Neural cell (in vitro differentiated cells): ENCODE measurements around the gene COL15A1. TPM values are rescaled to one million over a fixed set of nuclear protein-coding genes. Genes with fewer than 3 reads are reported as not detected.
"Not testable (repeated sequence)": the region's sequence is repeated elsewhere in the genome, so short reads cannot be mapped to it uniquely, and the experiment has no call there.

Source experiments
- H2AFZ ChIP-seq: fragments of 200-600, 300-800 bp; sonication (generic), shearing (Covaris generic); 2 replicates; pipeline ENCODE4 v1.6.0; 2014; ENCODE audit warnings: low read depth, mild to moderate bottlenecking, antibody characterized with exemption, low read length, moderate library complexity
- H3F3A ChIP-seq: fragments of 200-600 bp; shearing (Covaris generic); 2 replicates; pipeline ENCODE4 v1.6.1; 2016; ENCODE audit warnings: mild to moderate bottlenecking, moderate library complexity, mixed read lengths, antibody characterized with exemption, low read length; ENCODE audit not compliant: insufficient read depth, poor library complexity, severe bottlenecking
- H3K27ac ChIP-seq: fragments of 200-600, 300-800 bp; sonication (generic), shearing (Covaris generic); 2 replicates; pipeline ENCODE4 v1.5.1; 2014; ENCODE audit warnings: mild to moderate bottlenecking, low read length, moderate library complexity
- H3K27me3 ChIP-seq: fragments of 300-800, 200-600 bp; sonication (generic), shearing (Covaris generic); 2 replicates; pipeline ENCODE4 v1.6.0; 2014; ENCODE audit warnings: mild to moderate bottlenecking, low read depth, low read length, moderate library complexity; ENCODE audit not compliant: insufficient read depth
- H3K36me3 ChIP-seq: fragments of 300-800, 200-600 bp; sonication (generic), shearing (Covaris generic); 2 replicates; pipeline ENCODE4 v1.5.1; 2014; ENCODE audit warnings: mild to moderate bottlenecking, antibody characterized with exemption, low read length, moderate library complexity; ENCODE audit not compliant: insufficient read depth
- H3K4me2 ChIP-seq: fragments of 300-800, 200-600 bp; sonication (generic), shearing (Covaris generic); 2 replicates; pipeline ENCODE4 v1.6.0; 2014; ENCODE audit warnings: mild to moderate bottlenecking, low read length
- H3K4me3 ChIP-seq: fragments of 300-800, 200-600 bp; sonication (generic), shearing (Covaris generic); 2 replicates; pipeline ENCODE4 v1.5.1; 2014; ENCODE audit warnings: mild to moderate bottlenecking, low read length, moderate library complexity
- H3K79me2 ChIP-seq: fragments of 200-600 bp; shearing (Covaris generic); replicated peaks from 2 replicates; pipeline ENCODE4 v1.6.0; 2014; ENCODE audit warnings: mild to moderate bottlenecking, low read length, moderate library complexity; ENCODE audit not compliant: insufficient read depth
- H3K9ac ChIP-seq: fragments of 300-800, 200-600 bp; sonication (generic), shearing (Covaris generic); 2 replicates; pipeline ENCODE4 v1.6.1; 2016; ENCODE audit warnings: mild to moderate bottlenecking, low read length, mixed read lengths
- H3K9me2 ChIP-seq: fragments of 200-600 bp; shearing (Covaris generic); 2 replicates; pipeline ENCODE4 v1.6.1; 2016; ENCODE audit warnings: mild to moderate bottlenecking, low read length, mixed read lengths; ENCODE audit not compliant: insufficient read depth
- H3K9me3 ChIP-seq: fragments of 200-600, 300-800 bp; sonication (generic), shearing (Covaris generic); 2 replicates; pipeline ENCODE4 v1.6.1; 2016; ENCODE audit warnings: mild to moderate bottlenecking, mixed run types, low read length, moderate library complexity, mixed read lengths
- H4K20me1 ChIP-seq: fragments of 200-600 bp; shearing (Covaris generic); 2 replicates; pipeline ENCODE4 v1.6.1; 2016; ENCODE audit warnings: mild to moderate bottlenecking, mixed run types; ENCODE audit not compliant: insufficient read depth
- CTCF ChIP-seq: fragments of 450-650 bp; IDR thresholded peaks from 2 replicates; pipeline ENCODE4 v1.5.1; 2014; ENCODE audit warnings: antibody characterized with exemption, mild to moderate bottlenecking, moderate library complexity; ENCODE audit not compliant: poor library complexity, severe bottlenecking
- EP300 ChIP-seq: fragments of 450-650 bp; conservative IDR thresholded peaks from 2 replicates; pipeline ENCODE4 v1.6.1; 2014; ENCODE audit warnings: antibody characterized with exemption, mild to moderate bottlenecking, moderate library complexity; ENCODE audit not compliant: poor library complexity, severe bottlenecking
- EZH2 ChIP-seq: fragments of 200-600, 300-800 bp; shearing (Covaris generic), sonication (generic); IDR thresholded peaks from 2 replicates; pipeline ENCODE4 v1.6.1; 2014; ENCODE audit warnings: antibody characterized with exemption, low read length, borderline replicate concordance, mild to moderate bottlenecking; ENCODE audit not compliant: insufficient read depth, poor library complexity, severe bottlenecking
- MXI1 ChIP-seq: fragments of 450-650 bp; conservative IDR thresholded peaks from 2 replicates; pipeline ENCODE4 v1.6.1; 2014; ENCODE audit warnings: antibody characterized with exemption, mild to moderate bottlenecking; ENCODE audit not compliant: poor library complexity, severe bottlenecking
- POLR2AphosphoS5 ChIP-seq: IDR thresholded peaks from 2 replicates; pipeline ENCODE4 v1.6.1; 2012
- RAD21 ChIP-seq: fragments of 450-650 bp; conservative IDR thresholded peaks from 2 replicates; pipeline ENCODE4 v1.6.1; 2014; ENCODE audit warnings: antibody characterized with exemption, mild to moderate bottlenecking, moderate library complexity
- SMC3 ChIP-seq: fragments of 450-650 bp; conservative IDR thresholded peaks from 2 replicates; pipeline ENCODE4 v1.6.1; 2014; ENCODE audit warnings: antibody characterized with exemption, mild to moderate bottlenecking, moderate library complexity; ENCODE audit not compliant: poor library complexity
- TAF1 ChIP-seq: IDR thresholded peaks from 2 replicates; pipeline ENCODE4 v1.6.1; 2012; ENCODE audit warnings: low read depth
- polyA plus RNA-seq: library from polyadenylated mRNA; depleted of rRNA; stranded (reverse); fragments of >200 nt; gene quantifications from 2 replicates; pipeline ENCODE4 v1.2.3, GENCODE V29; 2014
- TF ChIP-seq, protein P1 (sequence below): IDR thresholded peaks from 2 replicates; pipeline ENCODE4 v1.6.1; 2012; ENCODE audit warnings: borderline replicate concordance

Gene COL15A1
- polyA plus RNA-seq, 1 donor from 2014 or later: 2.8 TPM

- H3K27ac ChIP-seq: no peak overlapping the region
Observed at GRCh38 chr9:99008203-99008602, 64.5 kb downstream of the COL15A1 start.

GRCh38 chr9:99010393-99010792 is 66.7 kb downstream of the COL15A1 start:
- not testable (repeated sequence) for H3K9me2 ChIP-seq, H4K20me1 ChIP-seq, H3K27me3 ChIP-seq, H3F3A ChIP-seq, H3K27ac ChIP-seq, H2AFZ ChIP-seq, H3K9ac ChIP-seq, H3K4me3 ChIP-seq, H3K79me2 ChIP-seq, H3K9me3 ChIP-seq, H3K36me3 ChIP-seq, H3K4me2 ChIP-seq

More at GRCh38 chr9:99008203-99008602, 64.5 kb downstream of the COL15A1 start:
- no peaks in the 10 kb centered on the region for H3K9me3 ChIP-seq
- no peak overlapping the region for H3K9ac ChIP-seq
- H3K36me3 ChIP-seq: no peaks in the 10 kb centered on the region
- no peaks in the 10 kb centered on the region for H3F3A ChIP-seq
- H3K27me3 ChIP-seq: no peaks in the 10 kb centered on the region
- H3K4me3 ChIP-seq: no peak overlapping the region
- no peaks in the 10 kb centered on the region for H3K9me2 ChIP-seq
- no peaks in the 10 kb centered on the region for H4K20me1 ChIP-seq
- no peaks in the 10 kb centered on the region for H3K79me2 ChIP-seq
- H2AFZ ChIP-seq: no peak overlapping the region
- no peak overlapping the region for H3K4me2 ChIP-seq
- TF ChIP-seq, protein P1, sequence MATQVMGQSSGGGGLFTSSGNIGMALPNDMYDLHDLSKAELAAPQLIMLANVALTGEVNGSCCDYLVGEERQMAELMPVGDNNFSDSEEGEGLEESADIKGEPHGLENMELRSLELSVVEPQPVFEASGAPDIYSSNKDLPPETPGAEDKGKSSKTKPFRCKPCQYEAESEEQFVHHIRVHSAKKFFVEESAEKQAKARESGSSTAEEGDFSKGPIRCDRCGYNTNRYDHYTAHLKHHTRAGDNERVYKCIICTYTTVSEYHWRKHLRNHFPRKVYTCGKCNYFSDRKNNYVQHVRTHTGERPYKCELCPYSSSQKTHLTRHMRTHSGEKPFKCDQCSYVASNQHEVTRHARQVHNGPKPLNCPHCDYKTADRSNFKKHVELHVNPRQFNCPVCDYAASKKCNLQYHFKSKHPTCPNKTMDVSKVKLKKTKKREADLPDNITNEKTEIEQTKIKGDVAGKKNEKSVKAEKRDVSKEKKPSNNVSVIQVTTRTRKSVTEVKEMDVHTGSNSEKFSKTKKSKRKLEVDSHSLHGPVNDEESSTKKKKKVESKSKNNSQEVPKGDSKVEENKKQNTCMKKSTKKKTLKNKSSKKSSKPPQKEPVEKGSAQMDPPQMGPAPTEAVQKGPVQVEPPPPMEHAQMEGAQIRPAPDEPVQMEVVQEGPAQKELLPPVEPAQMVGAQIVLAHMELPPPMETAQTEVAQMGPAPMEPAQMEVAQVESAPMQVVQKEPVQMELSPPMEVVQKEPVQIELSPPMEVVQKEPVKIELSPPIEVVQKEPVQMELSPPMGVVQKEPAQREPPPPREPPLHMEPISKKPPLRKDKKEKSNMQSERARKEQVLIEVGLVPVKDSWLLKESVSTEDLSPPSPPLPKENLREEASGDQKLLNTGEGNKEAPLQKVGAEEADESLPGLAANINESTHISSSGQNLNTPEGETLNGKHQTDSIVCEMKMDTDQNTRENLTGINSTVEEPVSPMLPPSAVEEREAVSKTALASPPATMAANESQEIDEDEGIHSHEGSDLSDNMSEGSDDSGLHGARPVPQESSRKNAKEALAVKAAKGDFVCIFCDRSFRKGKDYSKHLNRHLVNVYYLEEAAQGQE: no peak
- TF ChIP-seq CTCF (no peak), SMC3 (no peak), MXI1 (no peak), RAD21 (no peak), POLR2AphosphoS5 (no peak), EZH2 (no peak), EP300 (no peak), TAF1 (no peak)

DNA sequence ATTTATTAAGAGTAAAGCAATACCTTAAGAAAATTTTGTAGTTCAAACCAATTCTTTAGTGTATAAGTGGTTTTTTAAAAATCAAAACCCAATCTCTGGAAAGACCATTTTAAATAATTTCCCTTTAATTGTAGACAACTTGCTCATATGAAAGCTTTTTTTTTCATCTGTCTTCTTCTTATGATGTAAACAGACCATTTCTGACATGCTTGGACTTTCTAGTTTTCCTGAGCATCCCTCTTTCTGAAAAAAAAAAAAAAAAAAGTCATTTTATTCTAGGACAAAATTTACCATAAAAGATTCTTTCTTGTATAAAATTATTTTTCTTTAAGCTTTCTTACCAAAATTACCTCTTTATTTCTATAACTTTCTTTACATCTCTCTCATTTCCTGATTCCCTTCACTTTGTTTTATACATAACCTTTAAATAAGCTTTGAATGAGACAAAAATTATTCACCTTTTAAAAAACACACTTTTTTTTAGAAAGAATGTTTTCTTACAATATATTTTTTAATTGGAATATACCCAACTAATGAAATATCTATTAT is 67.5 kb downstream of the COL15A1 start:
- Histone ChIP-seq H4K20me1 (no peaks in the 10 kb centered on the region), H3K79me2 (no peaks in the 10 kb centered on the region), H3K9me3 (no peaks in the 10 kb centered on the region), H3F3A (no peaks in the 10 kb centered on the region), H3K36me3 (no peaks in the 10 kb centered on the region), H3K27ac (no peak overlapping the region), H3K9ac (no peak overlapping the region), H3K4me2 (no peak overlapping the region), H2AFZ (no peak overlapping the region), H3K4me3 (no peak overlapping the region), H3K27me3 (no peaks in the 10 kb centered on the region), H3K9me2 (no peaks in the 10 kb centered on the region)
- TF ChIP-seq MXI1: no peak
- TF ChIP-seq RAD21: no peak
- TF ChIP-seq CTCF: no peak
- TF ChIP-seq SMC3: no peak
- TF ChIP-seq POLR2AphosphoS5: no peak
- TF ChIP-seq TAF1: no peak
- TF ChIP-seq, protein P1: no peak
- TF ChIP-seq EZH2: no peak
- TF ChIP-seq EP300: no peak
